ENCODE results near the gene B3GNT2.
"Not testable (repeated sequence)": the region's sequence is repeated elsewhere in the genome, so short reads cannot be mapped to it uniquely, and the experiment has no call there.

Gene B3GNT2

DNA sequence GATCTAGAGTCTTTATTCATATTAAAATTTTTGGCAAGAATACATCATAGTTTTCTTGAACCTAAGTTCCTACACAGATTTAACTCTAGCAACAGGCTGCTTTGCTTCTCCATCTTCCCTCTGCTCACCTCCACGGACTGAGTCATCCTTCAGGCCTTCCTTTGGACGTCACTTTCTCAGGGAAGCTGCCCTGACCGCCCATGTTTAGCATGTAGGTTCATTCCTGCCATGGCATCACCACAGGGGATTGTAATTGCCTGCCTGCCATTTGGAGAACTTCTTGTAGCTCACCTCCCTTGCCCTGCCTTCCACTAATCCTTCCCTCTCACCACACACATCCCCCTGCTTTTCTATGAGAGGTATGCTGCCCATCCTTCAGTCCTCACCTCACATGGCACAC lies 43.9 kb upstream of the B3GNT2 start:
- TF ChIP-seq, protein P1, sequence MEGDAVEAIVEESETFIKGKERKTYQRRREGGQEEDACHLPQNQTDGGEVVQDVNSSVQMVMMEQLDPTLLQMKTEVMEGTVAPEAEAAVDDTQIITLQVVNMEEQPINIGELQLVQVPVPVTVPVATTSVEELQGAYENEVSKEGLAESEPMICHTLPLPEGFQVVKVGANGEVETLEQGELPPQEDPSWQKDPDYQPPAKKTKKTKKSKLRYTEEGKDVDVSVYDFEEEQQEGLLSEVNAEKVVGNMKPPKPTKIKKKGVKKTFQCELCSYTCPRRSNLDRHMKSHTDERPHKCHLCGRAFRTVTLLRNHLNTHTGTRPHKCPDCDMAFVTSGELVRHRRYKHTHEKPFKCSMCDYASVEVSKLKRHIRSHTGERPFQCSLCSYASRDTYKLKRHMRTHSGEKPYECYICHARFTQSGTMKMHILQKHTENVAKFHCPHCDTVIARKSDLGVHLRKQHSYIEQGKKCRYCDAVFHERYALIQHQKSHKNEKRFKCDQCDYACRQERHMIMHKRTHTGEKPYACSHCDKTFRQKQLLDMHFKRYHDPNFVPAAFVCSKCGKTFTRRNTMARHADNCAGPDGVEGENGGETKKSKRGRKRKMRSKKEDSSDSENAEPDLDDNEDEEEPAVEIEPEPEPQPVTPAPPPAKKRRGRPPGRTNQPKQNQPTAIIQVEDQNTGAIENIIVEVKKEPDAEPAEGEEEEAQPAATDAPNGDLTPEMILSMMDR (IDR thresholded peaks at IDR 0.05; ENCODE audit: control insufficient read depth, insufficient read depth, low read depth, low read length, missing control alignments): no peak
- no peak for DNase-seq (ENCODE audit: low read depth)
- no peak overlapping the region for H3K4me3 ChIP-seq (ENCODE audit: control insufficient read depth, low read depth, low read length)

DNA sequence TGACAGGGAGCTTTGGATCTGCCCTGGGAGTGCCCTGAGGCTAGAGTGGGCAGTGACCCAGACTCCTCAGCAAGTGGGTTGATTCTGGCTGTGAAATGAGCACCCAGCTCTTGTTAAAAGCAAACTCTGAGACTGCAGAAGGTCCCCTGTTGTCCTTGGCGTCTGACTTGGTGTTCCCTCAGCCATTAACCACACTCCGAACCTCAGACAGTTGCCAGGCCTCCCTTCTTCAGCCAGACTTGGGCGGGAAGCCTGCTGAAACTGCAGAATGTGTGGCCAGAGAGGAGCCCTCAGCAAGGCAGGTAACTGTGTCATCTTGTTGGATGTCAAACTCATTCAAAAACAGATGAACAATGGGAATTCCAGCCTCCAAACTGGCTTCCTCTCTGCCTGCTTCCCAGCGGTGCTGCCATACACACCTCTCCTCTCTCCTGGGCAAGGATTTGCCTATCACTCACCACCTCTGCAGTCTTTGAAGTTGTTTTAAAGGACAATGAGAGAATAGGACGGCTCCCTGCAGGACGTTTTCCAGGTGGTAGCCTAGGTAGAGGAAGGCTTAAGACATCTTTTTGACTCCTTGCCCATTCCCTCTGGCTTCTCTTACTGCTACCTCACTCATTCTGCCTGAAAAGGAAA lies 38.9 kb upstream of the B3GNT2 start:
- no peak for DNase-seq (ENCODE audit: low read depth)
- no peak overlapping the region for H3K4me3 ChIP-seq (ENCODE audit: control insufficient read depth, low read depth, low read length)
- TF ChIP-seq, protein P1 (IDR thresholded peaks at IDR 0.05; ENCODE audit: control insufficient read depth, insufficient read depth, low read depth, low read length, missing control alignments): no peak

DNA sequence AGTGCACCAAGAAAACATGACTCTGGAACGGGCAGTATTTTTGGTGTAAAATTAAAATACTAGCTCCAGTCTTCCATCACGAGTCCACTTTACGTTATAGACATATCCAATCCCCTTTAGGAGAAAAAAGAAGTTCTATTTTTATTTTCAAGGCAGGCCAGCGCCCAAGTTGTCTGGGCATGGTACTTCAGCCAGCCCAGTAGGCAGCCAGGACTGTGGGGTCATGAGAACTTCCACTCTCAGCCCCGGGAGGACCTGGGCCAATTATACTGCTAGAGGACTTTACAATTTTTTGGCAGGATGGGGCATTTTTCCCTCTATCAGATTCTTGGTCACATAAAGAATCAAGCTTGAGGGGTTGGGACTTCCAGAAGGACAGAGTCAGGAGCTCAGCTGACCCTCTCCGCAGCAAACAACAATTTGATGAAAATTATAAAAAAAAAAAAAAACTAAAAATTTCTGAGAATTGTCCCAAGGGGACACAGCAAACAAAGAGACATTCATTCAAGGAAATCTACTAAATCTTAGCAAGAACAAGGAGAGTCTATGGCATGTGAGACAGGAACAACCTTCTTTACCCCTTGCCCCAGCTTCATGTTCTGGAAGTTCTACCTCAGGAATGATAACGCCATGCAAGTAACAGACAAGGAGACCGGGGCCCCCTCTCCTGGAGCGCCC lies 37.3 kb upstream of the B3GNT2 start:
- DNase-seq (ENCODE audit: low read depth): no peak
- TF ChIP-seq, protein P1 (IDR thresholded peaks at IDR 0.05; ENCODE audit: control insufficient read depth, insufficient read depth, low read depth, low read length, missing control alignments): no peak
- H3K4me3 ChIP-seq (ENCODE audit: control insufficient read depth, low read depth, low read length): no peak overlapping the region

DNA sequence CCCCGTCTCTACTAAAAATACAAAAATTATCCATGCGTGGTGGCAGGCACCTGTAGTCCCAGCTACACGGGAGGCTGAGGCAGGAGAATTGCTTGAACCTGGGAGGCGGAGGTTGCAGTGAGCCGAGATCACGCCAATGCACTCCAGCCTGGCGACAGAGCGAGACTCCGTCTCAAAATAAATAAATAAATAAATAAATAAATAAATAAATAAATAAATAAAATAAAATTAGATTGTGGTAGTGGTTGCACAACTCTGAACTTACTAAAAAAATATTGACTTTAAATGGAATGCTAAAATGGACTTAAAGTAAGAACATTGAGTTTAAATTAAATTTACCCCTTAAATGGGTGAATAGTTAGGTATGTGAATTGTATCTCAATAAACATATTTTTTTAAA lies 35.2 kb upstream of the B3GNT2 start:
- not testable (repeated sequence) for DNase-seq (ENCODE audit: low read depth); H3K4me3 ChIP-seq (ENCODE audit: control insufficient read depth, low read depth, low read length)

DNA sequence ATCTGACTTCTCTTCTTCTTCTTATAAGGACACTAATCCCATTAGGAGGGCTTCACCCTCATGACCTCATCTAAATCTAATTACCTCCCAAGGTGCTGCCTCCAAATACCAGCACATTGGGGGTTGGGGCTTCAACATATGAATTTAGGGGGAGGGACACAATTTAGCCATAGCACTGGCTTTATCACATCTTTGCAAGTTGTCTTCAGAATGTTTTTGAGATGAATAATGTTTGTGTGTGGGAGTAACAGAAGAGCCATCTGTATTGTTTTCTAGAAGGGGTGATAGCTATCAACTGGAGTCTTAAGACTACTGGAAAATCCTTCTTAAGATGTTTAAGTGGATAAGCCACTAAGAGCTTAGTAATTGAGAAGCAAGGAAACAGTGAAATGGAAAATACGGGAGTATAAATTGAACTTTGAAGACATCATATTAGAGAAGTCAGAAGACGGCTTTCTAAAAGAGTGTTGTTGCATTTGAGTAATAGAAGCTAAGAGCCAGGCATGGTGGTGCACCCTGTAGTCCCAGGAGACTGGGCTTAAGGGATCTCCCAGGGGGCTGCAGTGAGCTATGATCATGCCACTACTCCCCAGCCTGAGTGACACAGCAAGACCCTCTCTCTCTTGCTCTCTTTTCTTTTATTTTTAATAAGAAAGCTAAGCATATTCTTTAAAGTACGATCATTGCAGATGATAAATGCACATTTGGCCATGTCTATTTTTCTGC lies 32.6 kb upstream of the B3GNT2 start:
- no peak for DNase-seq (ENCODE audit: low read depth)
- TF ChIP-seq, protein P1 (IDR thresholded peaks at IDR 0.05; ENCODE audit: control insufficient read depth, insufficient read depth, low read depth, low read length, missing control alignments): no peak
- no peak overlapping the region for H3K4me3 ChIP-seq (ENCODE audit: control insufficient read depth, low read depth, low read length)

DNA sequence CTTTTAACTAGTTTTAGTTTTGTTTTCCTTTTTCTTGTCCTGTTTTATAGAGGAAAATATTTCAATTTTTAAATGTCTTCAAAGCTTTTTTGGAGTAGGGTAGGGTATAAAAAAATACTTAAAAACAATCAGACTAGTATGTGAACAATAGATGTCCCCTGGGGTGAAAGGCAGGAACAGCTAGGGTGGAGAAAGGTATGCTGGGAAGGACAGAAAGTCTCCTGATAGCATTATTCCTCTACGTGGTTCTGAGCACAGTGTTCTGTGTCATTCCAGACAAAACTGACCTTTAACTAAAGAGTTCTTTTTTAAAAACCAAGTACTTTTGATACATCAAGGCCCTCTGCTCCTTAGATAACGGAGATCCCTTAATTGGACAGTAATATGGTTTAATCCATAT lies 32.1 kb upstream of the B3GNT2 start:
- TF ChIP-seq, protein P1 (IDR thresholded peaks at IDR 0.05; ENCODE audit: control insufficient read depth, insufficient read depth, low read depth, low read length, missing control alignments): no peak
- DNase-seq (ENCODE audit: low read depth): no peak
- H3K4me3 ChIP-seq (ENCODE audit: control insufficient read depth, low read depth, low read length): no peak overlapping the region

DNA sequence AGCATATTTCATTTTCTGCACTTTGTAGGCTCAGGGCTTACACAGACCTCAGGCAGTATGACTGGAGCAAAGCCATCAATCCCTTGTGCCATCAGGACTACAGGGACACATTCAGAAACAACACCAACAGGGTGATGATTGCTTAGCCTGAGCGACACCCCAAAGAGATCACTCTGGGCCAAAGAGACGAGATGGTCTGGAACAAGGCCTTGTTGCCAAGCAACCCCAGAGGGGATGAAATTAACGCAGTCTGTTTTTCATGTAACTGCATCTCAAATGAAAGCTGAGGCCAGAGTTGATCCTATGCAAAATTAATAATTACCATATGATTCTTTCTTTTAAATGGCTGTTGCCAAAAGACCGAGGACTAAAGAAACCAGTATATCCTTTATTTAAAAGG lies 20.2 kb upstream of the B3GNT2 start:
- TF ChIP-seq, protein P1 (IDR thresholded peaks at IDR 0.05; ENCODE audit: control insufficient read depth, insufficient read depth, low read depth, low read length, missing control alignments): no peak
- H3K4me3 ChIP-seq (ENCODE audit: control insufficient read depth, low read depth, low read length): no peak overlapping the region
- DNase-seq (ENCODE audit: low read depth): no peak
